Smooth muscle cell (in vitro differentiated cells): ENCODE measurements around the gene MAP3K2. TPM values are rescaled to one million over a fixed set of nuclear protein-coding genes. Genes with fewer than 3 reads are reported as not detected.

ENCODE experiments used
- DNase-seq: peaks from one replicate; lab custom pipeline; 2025; ENCODE audit not compliant: unreplicated experiment; lab: John Stamatoyannopoulos, UW
- H2AFZ ChIP-seq: fragments of 200-600 bp; sonication (generic); 2 replicates; pipeline ENCODE4 v1.6.0; 2016; ENCODE audit warnings: antibody characterized with exemption, low read depth, mild to moderate bottlenecking
- H3F3A ChIP-seq: fragments of 200-600 bp; sonication (generic); 2 replicates; pipeline ENCODE4 v1.6.0; 2017; ENCODE audit warnings: antibody characterized with exemption, low read depth
- H3K27ac ChIP-seq: fragments of 200-600 bp; sonication (generic); 2 replicates; pipeline ENCODE4 v1.5.1; 2016; ENCODE audit warnings: low read depth, mild to moderate bottlenecking
- H3K27me3 ChIP-seq: fragments of 200-600 bp; sonication (generic); 2 replicates; pipeline ENCODE4 v1.6.1; 2016; ENCODE audit warnings: low read depth, mild to moderate bottlenecking
- H3K36me3 ChIP-seq: fragments of 200-600 bp; sonication (generic); 2 replicates; pipeline ENCODE4 v1.5.1; 2016; ENCODE audit warnings: low read depth
- H3K4me1 ChIP-seq: fragments of 200-600 bp; sonication (generic); 2 replicates; pipeline ENCODE4 v1.5.1; 2016; ENCODE audit warnings: low read depth
- H3K4me2 ChIP-seq: fragments of 200-600 bp; sonication (generic); 2 replicates; pipeline ENCODE4 v1.6.0; 2016; ENCODE audit warnings: mild to moderate bottlenecking
- H3K4me3 ChIP-seq: fragments of 200-600 bp; sonication (generic); 2 replicates; pipeline ENCODE4 v1.5.1; 2016; ENCODE audit warnings: mild to moderate bottlenecking
- H3K79me2 ChIP-seq: fragments of 200-600 bp; sonication (generic); 2 replicates; pipeline ENCODE4 v1.6.0; 2016; ENCODE audit warnings: low read depth, mild to moderate bottlenecking
- H3K9ac ChIP-seq: fragments of 200-600 bp; sonication (generic); 2 replicates; pipeline ENCODE4 v1.6.0; 2016; ENCODE audit warnings: low read depth
- H3K9me3 ChIP-seq: fragments of 200-600 bp; sonication (generic); replicated peaks from 2 replicates; pipeline ENCODE4 v1.5.1; 2016; ENCODE audit warnings: low read depth
- H4K20me1 ChIP-seq: fragments of 200-600 bp; sonication (generic); 2 replicates; pipeline ENCODE4 v1.6.0; 2016; ENCODE audit warnings: low read depth
- WGBS: methylation state at CpG from one replicate; pipeline ENCODE4 v1.1.7; 2016; ENCODE audit warnings: low lambda C conversion rate; 5-methylcytosine and 5-hydroxymethylcytosine counted together
- polyA plus RNA-seq: library from polyadenylated mRNA; unstranded; fragments of >200 nt; fragmentation: Nextera tagmentation; extraction: Ambion mirVana; gene quantifications from 2 replicates; pipeline ENCODE4 v1.2.1, GENCODE V29; 2016
- total RNA-seq: library from RNA; depleted of rRNA; stranded (reverse); fragments of >200 nt; gene quantifications from 2 replicates; pipeline ENCODE4 v1.2.3, GENCODE V29; 2014
- TF ChIP-seq, protein P1 (sequence below): fragments of 200-600 bp; sonication (generic); IDR thresholded peaks from 2 replicates; pipeline ENCODE4 v1.5.1; 2017; ENCODE audit warnings: borderline replicate concordance, mild to moderate bottlenecking, antibody characterized with exemption; ENCODE audit not compliant: insufficient read depth, poor library complexity, severe bottlenecking

MAP3K2 gene
- total and polyA plus RNA-seq, 2 experiments from 2014 or later, result 39.2 to 46.7 TPM

DNA sequence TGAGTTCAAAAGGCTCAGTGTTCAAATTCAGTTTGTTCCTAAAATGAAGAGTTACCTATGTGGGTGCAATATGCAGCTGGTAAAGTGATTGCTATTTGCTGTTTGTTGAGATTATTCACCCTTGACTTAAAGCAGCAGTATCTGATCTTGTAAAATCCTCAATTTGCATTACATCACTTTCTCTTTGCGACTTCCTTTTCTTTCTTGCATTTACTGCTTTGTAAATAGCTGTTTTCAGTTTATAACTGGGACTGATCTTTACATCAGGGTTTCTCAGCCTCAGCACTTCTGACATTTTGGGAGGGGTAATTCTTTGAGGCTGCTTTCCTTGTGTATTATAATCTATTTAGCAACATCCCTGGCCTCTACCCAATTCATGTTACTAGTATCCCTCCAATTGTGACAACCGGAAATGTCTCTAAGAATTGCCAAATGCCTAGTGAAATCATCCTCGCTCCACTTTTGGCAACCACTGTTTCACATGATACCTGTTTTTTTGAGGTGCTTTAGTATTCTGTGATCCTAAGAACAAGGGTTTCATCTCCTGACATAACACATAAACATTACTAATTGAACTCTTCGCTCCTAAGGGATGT, 81.7 kb downstream of the MAP3K2 start:
- H3F3A ChIP-seq, result no peaks in the 10 kb centered on the region
- H3K27ac ChIP-seq, result no peak overlapping the region
- DNase-seq, result no peak
- H3K4me3 ChIP-seq, result no peak overlapping the region
- peaks cover 15% of the 10 kb centered on the region for H3K36me3 ChIP-seq
- no peak overlapping the region for H3K4me2 ChIP-seq
- no peak overlapping the region for H3K9ac ChIP-seq
- H3K27me3 ChIP-seq, result no peaks in the 10 kb centered on the region
- no peaks in the 10 kb centered on the region for H3K4me1 ChIP-seq
- WGBS, result 82% methylated on average over 4 of the region's 4 CpGs
- H3K79me2 ChIP-seq, result no peaks in the 10 kb centered on the region
- H3K9me3 ChIP-seq, result no peaks in the 10 kb centered on the region
- TF ChIP-seq, protein P1, sequence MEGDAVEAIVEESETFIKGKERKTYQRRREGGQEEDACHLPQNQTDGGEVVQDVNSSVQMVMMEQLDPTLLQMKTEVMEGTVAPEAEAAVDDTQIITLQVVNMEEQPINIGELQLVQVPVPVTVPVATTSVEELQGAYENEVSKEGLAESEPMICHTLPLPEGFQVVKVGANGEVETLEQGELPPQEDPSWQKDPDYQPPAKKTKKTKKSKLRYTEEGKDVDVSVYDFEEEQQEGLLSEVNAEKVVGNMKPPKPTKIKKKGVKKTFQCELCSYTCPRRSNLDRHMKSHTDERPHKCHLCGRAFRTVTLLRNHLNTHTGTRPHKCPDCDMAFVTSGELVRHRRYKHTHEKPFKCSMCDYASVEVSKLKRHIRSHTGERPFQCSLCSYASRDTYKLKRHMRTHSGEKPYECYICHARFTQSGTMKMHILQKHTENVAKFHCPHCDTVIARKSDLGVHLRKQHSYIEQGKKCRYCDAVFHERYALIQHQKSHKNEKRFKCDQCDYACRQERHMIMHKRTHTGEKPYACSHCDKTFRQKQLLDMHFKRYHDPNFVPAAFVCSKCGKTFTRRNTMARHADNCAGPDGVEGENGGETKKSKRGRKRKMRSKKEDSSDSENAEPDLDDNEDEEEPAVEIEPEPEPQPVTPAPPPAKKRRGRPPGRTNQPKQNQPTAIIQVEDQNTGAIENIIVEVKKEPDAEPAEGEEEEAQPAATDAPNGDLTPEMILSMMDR, result no peak
- H4K20me1 ChIP-seq, result no peaks in the 10 kb centered on the region
- H2AFZ ChIP-seq, result no peak overlapping the region

DNA sequence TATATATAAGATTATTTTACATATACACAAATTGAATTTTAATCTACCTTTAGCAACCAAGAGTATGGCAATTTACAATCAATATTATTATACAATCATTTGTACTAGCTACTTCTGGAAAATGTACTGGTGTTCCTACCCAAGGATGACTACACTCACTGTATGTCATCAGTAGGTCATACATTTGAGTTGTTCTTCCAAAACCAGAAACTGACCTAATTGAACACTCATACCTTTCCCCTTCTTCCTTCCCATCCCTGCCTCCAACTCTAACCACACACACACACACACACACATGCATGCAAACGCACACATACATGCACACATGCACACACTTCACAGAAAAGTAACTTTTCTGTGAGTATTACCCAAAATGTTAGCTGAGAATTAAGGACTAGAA, 85.6 kb downstream of the MAP3K2 start:
- Histone ChIP-seq H3K36me3 (peaks cover 4% of the 10 kb centered on the region), H3K9ac (no peak overlapping the region), H3K4me1 (no peaks in the 10 kb centered on the region), H3K79me2 (no peaks in the 10 kb centered on the region), H3K4me2 (no peak overlapping the region), H3K4me3 (no peak overlapping the region), H3F3A (peaks cover 3% of the 10 kb centered on the region), H3K9me3 (no peaks in the 10 kb centered on the region), H3K27me3 (no peaks in the 10 kb centered on the region), H2AFZ (no peak overlapping the region), H4K20me1 (no peaks in the 10 kb centered on the region), H3K27ac (no peak overlapping the region)
- WGBS, result 97% methylated on average over 1 of the region's 1 CpG
- no peak for DNase-seq
- TF ChIP-seq, protein P1, result no peak

DNA sequence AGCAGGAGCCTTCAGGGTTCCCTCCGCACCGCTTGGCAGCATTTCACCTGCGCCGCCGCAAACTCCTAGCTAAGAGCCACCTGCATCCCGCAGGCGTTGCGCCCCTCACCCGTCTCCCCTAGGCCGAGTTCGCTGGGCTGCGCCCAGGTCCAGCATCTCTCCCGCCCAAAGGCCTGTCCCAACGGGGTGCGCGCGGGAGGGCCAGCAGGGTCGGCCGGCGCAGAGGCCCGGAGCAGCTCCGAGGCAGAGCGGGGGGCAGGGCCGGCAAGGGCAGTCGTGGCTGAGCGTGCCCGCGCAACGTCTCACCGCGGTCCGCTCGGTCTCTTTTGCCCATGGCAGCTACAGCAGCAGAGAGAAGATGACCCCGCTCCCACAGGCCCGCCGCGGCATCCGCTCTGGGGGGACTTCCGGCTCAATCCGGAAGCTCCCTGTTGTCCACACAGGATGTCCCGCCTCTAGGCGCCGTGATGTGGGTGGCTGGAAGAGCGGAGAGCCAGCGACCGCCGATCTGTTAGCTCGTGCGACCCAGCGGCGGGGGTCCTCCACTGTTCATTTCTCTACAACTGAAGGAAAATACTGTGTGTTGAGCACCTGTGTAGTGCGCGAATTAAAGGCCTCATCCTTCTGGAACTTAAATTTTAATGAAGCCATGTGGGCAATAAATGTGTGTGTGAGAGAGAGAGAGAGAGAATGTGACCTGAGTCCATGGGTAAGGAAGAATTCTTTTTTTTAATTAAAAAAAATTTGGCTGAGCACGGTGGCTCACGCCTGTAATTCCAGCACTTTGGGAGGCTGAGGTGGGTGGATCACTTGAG, 93.8 kb downstream of the MAP3K2 start, which contains the start of gene ERCC3:
TSS of gene ERCC3 (minus strand) at position 397 of the 815 bp plus-strand sequence. CDS start at position 334, 63 bp downstream.
- no peaks in the 10 kb centered on the region for H4K20me1 ChIP-seq
- H3K79me2 ChIP-seq, result peaks cover 13% of the 10 kb centered on the region
- H2AFZ ChIP-seq, result peak within 1 kb of the TSS; percentile 85
- H3K9me3 ChIP-seq, result no peaks in the 10 kb centered on the region
- H3K9ac ChIP-seq, result peak within 1 kb of the TSS; percentile 75
- peaks cover 3% of the 10 kb centered on the region for H3F3A ChIP-seq
- WGBS, result 1% methylated on average over 47 of the region's 55 CpGs
- DNase-seq, result peak; percentile 21
- no peaks in the 10 kb centered on the region for H3K27me3 ChIP-seq
- TF ChIP-seq, protein P1, result no peak
- peak within 1 kb of the TSS; percentile 99 for H3K4me2 ChIP-seq
- H3K27ac ChIP-seq, result peak within 1 kb of the TSS; percentile 87
- peaks cover 10% of the 10 kb centered on the region for H3K4me1 ChIP-seq
- no peaks in the 10 kb centered on the region for H3K36me3 ChIP-seq
- H3K4me3 ChIP-seq, result peak within 1 kb of the TSS; percentile 94
